Vein endothelial cell (primary cell): Measurements from ENCODE around the gene DNAJC13. TPM values are rescaled to one million over a fixed set of nuclear protein-coding genes. Genes with fewer than 3 reads are reported as not detected.

Experiments
- total RNA-seq: library from RNA; depleted of rRNA; stranded (reverse); fragments of >200 nt; gene quantifications from 2 replicates; pipeline ENCODE4 v1.2.3, GENCODE V29; 2012

DNAJC13 gene, protein sequence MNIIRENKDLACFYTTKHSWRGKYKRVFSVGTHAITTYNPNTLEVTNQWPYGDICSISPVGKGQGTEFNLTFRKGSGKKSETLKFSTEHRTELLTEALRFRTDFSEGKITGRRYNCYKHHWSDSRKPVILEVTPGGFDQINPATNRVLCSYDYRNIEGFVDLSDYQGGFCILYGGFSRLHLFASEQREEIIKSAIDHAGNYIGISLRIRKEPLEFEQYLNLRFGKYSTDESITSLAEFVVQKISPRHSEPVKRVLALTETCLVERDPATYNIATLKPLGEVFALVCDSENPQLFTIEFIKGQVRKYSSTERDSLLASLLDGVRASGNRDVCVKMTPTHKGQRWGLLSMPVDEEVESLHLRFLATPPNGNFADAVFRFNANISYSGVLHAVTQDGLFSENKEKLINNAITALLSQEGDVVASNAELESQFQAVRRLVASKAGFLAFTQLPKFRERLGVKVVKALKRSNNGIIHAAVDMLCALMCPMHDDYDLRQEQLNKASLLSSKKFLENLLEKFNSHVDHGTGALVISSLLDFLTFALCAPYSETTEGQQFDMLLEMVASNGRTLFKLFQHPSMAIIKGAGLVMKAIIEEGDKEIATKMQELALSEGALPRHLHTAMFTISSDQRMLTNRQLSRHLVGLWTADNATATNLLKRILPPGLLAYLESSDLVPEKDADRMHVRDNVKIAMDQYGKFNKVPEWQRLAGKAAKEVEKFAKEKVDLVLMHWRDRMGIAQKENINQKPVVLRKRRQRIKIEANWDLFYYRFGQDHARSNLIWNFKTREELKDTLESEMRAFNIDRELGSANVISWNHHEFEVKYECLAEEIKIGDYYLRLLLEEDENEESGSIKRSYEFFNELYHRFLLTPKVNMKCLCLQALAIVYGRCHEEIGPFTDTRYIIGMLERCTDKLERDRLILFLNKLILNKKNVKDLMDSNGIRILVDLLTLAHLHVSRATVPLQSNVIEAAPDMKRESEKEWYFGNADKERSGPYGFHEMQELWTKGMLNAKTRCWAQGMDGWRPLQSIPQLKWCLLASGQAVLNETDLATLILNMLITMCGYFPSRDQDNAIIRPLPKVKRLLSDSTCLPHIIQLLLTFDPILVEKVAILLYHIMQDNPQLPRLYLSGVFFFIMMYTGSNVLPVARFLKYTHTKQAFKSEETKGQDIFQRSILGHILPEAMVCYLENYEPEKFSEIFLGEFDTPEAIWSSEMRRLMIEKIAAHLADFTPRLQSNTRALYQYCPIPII (N-terminal part only)
- 66.6 and 93.6 TPM in 2 replicates for total RNA-seq

DNA sequence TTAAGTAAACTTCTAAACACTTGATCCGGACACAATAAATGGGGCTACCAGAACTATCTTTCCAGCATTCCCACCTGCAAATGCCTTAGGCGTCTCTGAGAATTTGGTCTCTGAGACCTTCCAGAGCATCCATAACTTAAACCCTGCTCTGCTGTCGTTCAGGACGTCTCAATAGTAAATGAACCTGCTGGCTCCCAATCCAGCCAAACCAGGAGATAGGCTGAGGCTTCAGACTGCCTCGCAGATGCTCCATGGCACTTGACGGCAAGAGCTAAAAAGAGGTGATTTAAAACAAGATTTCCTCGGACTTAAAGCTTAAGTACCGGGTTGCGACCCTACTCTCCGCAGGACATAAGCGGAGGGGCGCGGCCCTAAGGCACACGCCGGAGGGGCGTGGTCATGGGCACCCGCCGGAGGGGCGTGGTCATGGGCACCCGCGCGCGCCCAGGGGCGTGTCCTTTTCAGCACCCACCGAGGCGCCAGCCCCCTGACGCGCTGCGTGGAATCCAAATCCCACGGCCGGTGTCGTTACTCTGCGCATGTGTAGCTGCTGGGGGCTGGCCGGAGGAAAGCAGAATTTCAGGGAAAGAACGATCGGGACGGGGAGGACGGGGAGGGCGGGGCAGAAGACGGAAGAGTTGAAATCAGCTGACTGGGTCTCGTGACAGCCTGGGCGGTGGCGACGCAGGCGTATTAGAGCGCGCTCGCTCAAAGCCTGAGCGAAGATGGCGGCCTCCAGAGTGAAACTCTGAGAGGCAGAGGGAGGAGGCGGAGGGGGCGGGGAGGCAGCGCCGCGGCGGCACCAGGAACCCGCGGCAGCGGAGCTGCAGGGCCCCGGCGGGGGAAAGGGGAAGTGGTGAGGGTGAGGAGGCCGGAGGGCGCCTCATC is at the start of gene DNAJC13:
Gene DNAJC13 (plus strand): TSS at position 696 of the 888 bp plus-strand sequence. CDS start 17,049 bp downstream, outside the sequence.

Other genes with a start within 250 kb of the DNAJC13 start
- gene ACP3, start 100.1 kb upstream of the DNAJC13 start, total RNA-seq, result not detected in 2 replicates
- 1.7 and 2.9 TPM in 2 replicates for gene ACKR4, start 179.8 kb downstream of the DNAJC13 start, total RNA-seq
- 18.5 and 18.9 TPM in 2 replicates for gene ACAD11, start 242.3 kb downstream of the DNAJC13 start, total RNA-seq
- gene UBA5, start 242.8 kb downstream of the DNAJC13 start, total RNA-seq, result 24.0 and 26.8 TPM in 2 replicates